Stimulated activated CD8-positive, alpha-beta memory T cell treated with anti-CD3 and anti-CD28 coated beads, Interleukin-4, amount 100 ng/mL, for 24 hours (primary cell): Measurements from ENCODE around the gene LHFPL3.
"Not testable (repeated sequence)": the region's sequence is repeated elsewhere in the genome, so short reads cannot be mapped to it uniquely, and the experiment has no call there.

Experiments
- DNase-seq: peaks from one replicate; pipeline ENCODE4 v3.0.0-alpha.2; 2020; ENCODE audit warnings: low read depth

Gene LHFPL3

GRCh38 chr7:104328296-104328969, at the start of gene LHFPL3:
Gene LHFPL3, plus strand, starts transcription at chr7:104328603.
- no peak for DNase-seq

GRCh38 chr7:104281685-104282084, 46.7 kb upstream of the LHFPL3 start:
- DNase-seq = not testable (repeated sequence)

- DNase-seq = no peak
These were observed 41.6 kb upstream of the LHFPL3 start for GRCh38 chr7:104286839-104287238.

GRCh38 chr7:104288137-104288536, 40.3 kb upstream of the LHFPL3 start:
- DNase-seq = no peak

- no peak for DNase-seq
These were observed 34.1 kb upstream of the LHFPL3 start for GRCh38 chr7:104294291-104294690.

- no peak for DNase-seq
These were observed 32.1 kb upstream of the LHFPL3 start for GRCh38 chr7:104296266-104296665.

- no peak for DNase-seq
These were observed 31.5 kb upstream of the LHFPL3 start for GRCh38 chr7:104296900-104297299.

- no peak for DNase-seq
These were observed 29.1 kb upstream of the LHFPL3 start for GRCh38 chr7:104299323-104299722.

GRCh38 chr7:104299777-104300176, 28.6 kb upstream of the LHFPL3 start:
- DNase-seq = no peak

GRCh38 chr7:104306793-104307192, 21.6 kb upstream of the LHFPL3 start:
- DNase-seq = no peak

GRCh38 chr7:104317948-104318629, 10.3 kb upstream of the LHFPL3 start:
- DNase-seq = no peak

- no peak for DNase-seq
These were observed 869 bp upstream of the LHFPL3 start for GRCh38 chr7:104327534-104327933.

GRCh38 chr7:104327938-104328295, 486 bp upstream of the LHFPL3 start:
- no peak for DNase-seq

GRCh38 chr7:104328970-104329825, 795 bp downstream of the LHFPL3 start:
- no peak for DNase-seq

- no peak for DNase-seq
These were observed 13.1 kb downstream of the LHFPL3 start for GRCh38 chr7:104341546-104341945.

GRCh38 chr7:104352736-104353135, 24.3 kb downstream of the LHFPL3 start:
- no peak for DNase-seq

- no peak for DNase-seq
These were observed 28.8 kb downstream of the LHFPL3 start for GRCh38 chr7:104357166-104357565.

GRCh38 chr7:104358446-104359132, 30.2 kb downstream of the LHFPL3 start:
- no peak for DNase-seq

- no peak for DNase-seq
These were observed 34.4 kb downstream of the LHFPL3 start for GRCh38 chr7:104362756-104363155.

GRCh38 chr7:104363355-104363754, 35.0 kb downstream of the LHFPL3 start:
- DNase-seq = no peak

GRCh38 chr7:104366390-104366789, 38.0 kb downstream of the LHFPL3 start:
- DNase-seq = no peak

- no peak for DNase-seq
These were observed 39.5 kb downstream of the LHFPL3 start for GRCh38 chr7:104367926-104368325.
